CD1c-positive myeloid dendritic cell (primary cell): Measurements from ENCODE around the gene A2ML1.
"Not testable (repeated sequence)": the region's sequence is repeated elsewhere in the genome, so short reads cannot be mapped to it uniquely, and the experiment has no call there.

Experiments
- DNase-seq: peaks from one replicate; pipeline ENCODE4 v3.0.0-alpha.2; 2016; ENCODE audit errors: extremely low spot score

The A2ML1 gene

GRCh38 chr12:8822298-8822697, at the start of gene A2ML1:
Gene A2ML1 (plus strand): TSS chr12:8822621. CDS start chr12:8822652, 31 bp downstream.
- no peak for DNase-seq

GRCh38 chr12:8773461-8773860, 49.0 kb upstream of the A2ML1 start:
- DNase-seq = no peak

GRCh38 chr12:8779281-8779680, 43.1 kb upstream of the A2ML1 start:
- no peak for DNase-seq

- no peak for DNase-seq
Measured at GRCh38 chr12:8779862-8780261, 42.6 kb upstream of the A2ML1 start.

- DNase-seq = peak; percentile 12
Measured at GRCh38 chr12:8780389-8780788, 42.0 kb upstream of the A2ML1 start.

GRCh38 chr12:8781381-8782127, 40.9 kb upstream of the A2ML1 start:
- DNase-seq = no peak

GRCh38 chr12:8784290-8784888, 38.0 kb upstream of the A2ML1 start:
- DNase-seq = no peak

GRCh38 chr12:8785499-8785898, 36.9 kb upstream of the A2ML1 start:
- no peak for DNase-seq

- DNase-seq = not testable (repeated sequence)
Measured at GRCh38 chr12:8787206-8787605, 35.2 kb upstream of the A2ML1 start.

GRCh38 chr12:8788706-8789105, 33.7 kb upstream of the A2ML1 start:
- not testable (repeated sequence) for DNase-seq

GRCh38 chr12:8789341-8790013, 32.9 kb upstream of the A2ML1 start:
- not testable (repeated sequence) for DNase-seq

- not testable (repeated sequence) for DNase-seq
Measured at GRCh38 chr12:8793226-8793625, 29.2 kb upstream of the A2ML1 start.

GRCh38 chr12:8794611-8795010, 27.8 kb upstream of the A2ML1 start:
- not testable (repeated sequence) for DNase-seq

GRCh38 chr12:8796831-8797626, 25.4 kb upstream of the A2ML1 start:
- DNase-seq = no peak

GRCh38 chr12:8801213-8801612, 21.2 kb upstream of the A2ML1 start:
- not testable (repeated sequence) for DNase-seq

- not testable (repeated sequence) for DNase-seq
Measured at GRCh38 chr12:8804833-8805232, 17.6 kb upstream of the A2ML1 start.

GRCh38 chr12:8805487-8805886, 16.9 kb upstream of the A2ML1 start:
- DNase-seq = not testable (repeated sequence)

GRCh38 chr12:8807084-8807483, 15.3 kb upstream of the A2ML1 start:
- not testable (repeated sequence) for DNase-seq

GRCh38 chr12:8810112-8810511, 12.3 kb upstream of the A2ML1 start:
- DNase-seq = not testable (repeated sequence)

GRCh38 chr12:8813572-8814357, 8.7 kb upstream of the A2ML1 start:
- no peak for DNase-seq

- no peak for DNase-seq
Measured at GRCh38 chr12:8816448-8817050, 5.9 kb upstream of the A2ML1 start.
